OCI-LY7 (cell line): ENCODE data around the gene CTXN2. TPM values are rescaled to one million over a fixed set of nuclear protein-coding genes. Genes with fewer than 3 reads are reported as not detected.

ENCODE experiments used
- BruUV-seq: library from RNA; stranded (reverse); fragments of 400-500 nt; replicated peaks from 2 replicates; lab custom pipeline; 2021; lab: Mats Ljungman, UMichigan
- CTCF ChIA-PET: fragments of 300-600 bp; sonication (Branson Sonifier 250); formaldehyde crosslinking; loops from one replicate; lab custom pipeline; 2022; ENCODE audit warnings: antibody characterized with exemption; ENCODE audit not compliant: unreplicated experiment; lab: Charles Lee
- POLR2A ChIA-PET: fragments of 300-600 bp; sonication (Branson Sonifier 250); formaldehyde crosslinking; loops from one replicate; lab custom pipeline; 2022; ENCODE audit warnings: antibody characterized with exemption; lab: Charles Lee
- DNase-seq: peaks from one replicate; pipeline ENCODE4 v3.0.0-alpha.2; 2015; ENCODE audit warnings: low spot score
- H2AFZ ChIP-seq: fragments of 200-600 bp; sonication (generic), shearing (Covaris generic); 2 replicates; pipeline ENCODE4 v1.6.1; 2014; ENCODE audit warnings: mild to moderate bottlenecking, antibody characterized with exemption, low read length, moderate library complexity
- H3K27ac ChIP-seq: fragments of 200-600 bp; sonication (generic); 2 replicates; pipeline ENCODE4 v1.5.1; 2014; ENCODE audit warnings: mixed run types, low read depth, mild to moderate bottlenecking, moderate library complexity, low read length, inconsistent platforms; ENCODE audit not compliant: poor library complexity, severe bottlenecking
- H3K36me3 ChIP-seq: fragments of 200-600 bp; sonication (generic); 2 replicates; pipeline ENCODE4 v1.6.1; 2014; ENCODE audit warnings: mild to moderate bottlenecking, antibody characterized with exemption, low read length, moderate library complexity, mixed read lengths; ENCODE audit not compliant: insufficient read depth
- H3K4me1 ChIP-seq: fragments of 200-600 bp; sonication (generic); 2 replicates; pipeline ENCODE4 v1.5.1; 2014; ENCODE audit warnings: mild to moderate bottlenecking, low read length; ENCODE audit not compliant: insufficient read depth, poor library complexity, severe bottlenecking
- H3K4me2 ChIP-seq: fragments of 200-600 bp; sonication (generic); 2 replicates; pipeline ENCODE4 v1.6.1; 2014; ENCODE audit warnings: mild to moderate bottlenecking, low read length
- H3K4me3 ChIP-seq: fragments of 200-600 bp; sonication (generic); 2 replicates; pipeline ENCODE4 v1.5.1; 2014; ENCODE audit warnings: mild to moderate bottlenecking, low read depth, low read length; ENCODE audit not compliant: poor library complexity, severe bottlenecking
- H3K79me2 ChIP-seq: fragments of 200-600 bp; sonication (generic); 2 replicates; pipeline ENCODE4 v1.6.1; 2016; ENCODE audit warnings: low read depth, mild to moderate bottlenecking, low read length, moderate library complexity, mixed read lengths; ENCODE audit not compliant: insufficient read depth
- H3K9me2 ChIP-seq: fragments of 200-600 bp; sonication (generic); 2 replicates; pipeline ENCODE4 v1.6.1; 2016; ENCODE audit warnings: mild to moderate bottlenecking, low read length, mixed read lengths; ENCODE audit not compliant: insufficient read depth
- H3K9me3 ChIP-seq: fragments of 200-600 bp; sonication (generic); 2 replicates; pipeline ENCODE4 v1.6.1; 2014; ENCODE audit warnings: mild to moderate bottlenecking, mixed run types, low read length, mixed read lengths
- H4K20me1 ChIP-seq: fragments of 200-600 bp; sonication (generic); 2 replicates; pipeline ENCODE4 v1.6.1; 2014; ENCODE audit warnings: mild to moderate bottlenecking, antibody characterized with exemption, low read length, moderate library complexity, mixed read lengths; ENCODE audit not compliant: insufficient read depth
- EZH2phosphoT487 ChIP-seq: fragments of 200-600 bp; sonication (generic); IDR thresholded peaks from 2 replicates; pipeline ENCODE4 v1.6.1; 2018; ENCODE audit warnings: low read depth, borderline replicate concordance, mild to moderate bottlenecking, mixed run types, antibody characterized with exemption, low read length, moderate library complexity, mixed read lengths
- intact Hi-C: fragments of 100-400 bp; cut with micrococcal nuclease; formaldehyde crosslinking; loops from one replicate; pipeline ENCODE4 v1.10.0; 2022; ENCODE audit not compliant: unreplicated experiment
- total RNA-seq, 2 experiments: library from RNA; depleted of rRNA in 1 of 2; stranded (reverse); fragments of >200 nt in 1 of 2; shearing (Covaris generic) in 1 of 2; gene quantifications; 2 replicates each; pipeline ENCODE4 v1.2.3, GENCODE V29; 2014 to 2022
- TF ChIP-seq, protein P1 (sequence below): fragments of 200-600 bp; sonication (generic); conservative IDR thresholded peaks from 2 replicates; pipeline ENCODE4 v1.5.1; 2014; ENCODE audit warnings: mild to moderate bottlenecking, antibody characterized with exemption, low read length, moderate library complexity, mixed read lengths

CTXN2 gene
- total RNA-seq, 2 experiments from 2014 or later, result 0.34 to 0.41 TPM

DNA sequence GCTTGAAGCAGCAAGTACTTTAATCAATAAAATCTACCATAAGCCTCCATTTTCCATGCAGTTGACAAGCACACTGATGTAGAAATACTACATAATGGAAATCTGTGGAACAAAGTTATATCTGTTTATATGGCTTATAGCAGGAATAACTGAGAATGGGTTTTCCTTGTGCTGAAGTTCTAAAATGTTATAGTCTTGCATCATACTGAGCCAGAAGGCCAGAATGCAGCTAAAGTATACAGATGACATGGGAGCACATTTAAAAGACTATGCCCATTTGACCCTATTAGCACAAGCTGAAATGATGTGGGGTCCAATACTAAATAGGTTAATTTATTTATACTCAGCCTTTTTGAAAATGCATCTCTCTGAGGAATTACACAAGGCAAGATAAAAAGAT, 45.5 kb upstream of the CTXN2 start:
- H3K9me2 ChIP-seq, result no peaks in the 10 kb centered on the region
- H3K4me3 ChIP-seq, result no peak overlapping the region
- no peak overlapping the region for H2AFZ ChIP-seq
- H3K4me1 ChIP-seq, result no peaks in the 10 kb centered on the region
- intact Hi-C loops, result no loop called here
- BruUV-seq, result no TSS peak
- ChIA-PET POLR2A (no interaction called here), CTCF (no interaction called here)
- TF ChIP-seq, protein P1, sequence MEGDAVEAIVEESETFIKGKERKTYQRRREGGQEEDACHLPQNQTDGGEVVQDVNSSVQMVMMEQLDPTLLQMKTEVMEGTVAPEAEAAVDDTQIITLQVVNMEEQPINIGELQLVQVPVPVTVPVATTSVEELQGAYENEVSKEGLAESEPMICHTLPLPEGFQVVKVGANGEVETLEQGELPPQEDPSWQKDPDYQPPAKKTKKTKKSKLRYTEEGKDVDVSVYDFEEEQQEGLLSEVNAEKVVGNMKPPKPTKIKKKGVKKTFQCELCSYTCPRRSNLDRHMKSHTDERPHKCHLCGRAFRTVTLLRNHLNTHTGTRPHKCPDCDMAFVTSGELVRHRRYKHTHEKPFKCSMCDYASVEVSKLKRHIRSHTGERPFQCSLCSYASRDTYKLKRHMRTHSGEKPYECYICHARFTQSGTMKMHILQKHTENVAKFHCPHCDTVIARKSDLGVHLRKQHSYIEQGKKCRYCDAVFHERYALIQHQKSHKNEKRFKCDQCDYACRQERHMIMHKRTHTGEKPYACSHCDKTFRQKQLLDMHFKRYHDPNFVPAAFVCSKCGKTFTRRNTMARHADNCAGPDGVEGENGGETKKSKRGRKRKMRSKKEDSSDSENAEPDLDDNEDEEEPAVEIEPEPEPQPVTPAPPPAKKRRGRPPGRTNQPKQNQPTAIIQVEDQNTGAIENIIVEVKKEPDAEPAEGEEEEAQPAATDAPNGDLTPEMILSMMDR, result no peak
- TF ChIP-seq EZH2phosphoT487, result no peak
- no peaks in the 10 kb centered on the region for H3K9me3 ChIP-seq
- no peaks in the 10 kb centered on the region for H4K20me1 ChIP-seq
- H3K79me2 ChIP-seq, result no peaks in the 10 kb centered on the region
- no peak for DNase-seq
- H3K4me2 ChIP-seq, result no peak overlapping the region
- no peak overlapping the region for H3K27ac ChIP-seq
- H3K36me3 ChIP-seq, result peaks cover 79% of the 10 kb centered on the region

DNA sequence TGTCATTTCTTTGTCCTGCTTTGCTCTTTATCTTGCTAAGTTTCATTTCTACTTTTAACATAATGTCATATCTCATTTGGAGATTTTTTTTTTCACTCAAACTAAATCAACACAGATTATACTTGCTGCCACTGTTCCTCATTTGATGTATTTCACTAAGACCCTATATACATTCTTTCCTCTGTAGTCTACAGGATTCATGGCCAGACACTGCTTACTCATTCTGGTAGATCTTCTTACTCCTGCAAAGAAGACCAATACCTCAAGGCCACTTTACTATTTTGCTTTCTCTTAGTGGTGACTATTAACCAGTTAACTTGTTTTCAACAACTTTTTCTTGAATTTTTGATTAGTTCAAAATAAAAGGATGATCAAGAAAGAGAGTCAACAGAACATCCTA, 44.1 kb upstream of the CTXN2 start:
- ChIA-PET CTCF (no interaction called here), POLR2A (interaction anchor here (0.7 to 0.9 kb wide), 2 partner anchors 8 to 12 kb away, joined by 3 read pairs; no protein-coding TSS in a partner anchor)
- Histone ChIP-seq H3K4me2 (no peak overlapping the region), H3K36me3 (peaks cover 83% of the 10 kb centered on the region), H3K9me3 (no peaks in the 10 kb centered on the region), H4K20me1 (no peaks in the 10 kb centered on the region), H3K4me1 (no peaks in the 10 kb centered on the region), H3K27ac (no peak overlapping the region), H3K9me2 (no peaks in the 10 kb centered on the region), H2AFZ (no peak overlapping the region), H3K4me3 (no peak overlapping the region), H3K79me2 (no peaks in the 10 kb centered on the region)
- no peak for DNase-seq
- TF ChIP-seq EZH2phosphoT487, result no peak
- TF ChIP-seq, protein P1, result no peak
- BruUV-seq, result no TSS peak
- intact Hi-C loops, result no loop called here

DNA sequence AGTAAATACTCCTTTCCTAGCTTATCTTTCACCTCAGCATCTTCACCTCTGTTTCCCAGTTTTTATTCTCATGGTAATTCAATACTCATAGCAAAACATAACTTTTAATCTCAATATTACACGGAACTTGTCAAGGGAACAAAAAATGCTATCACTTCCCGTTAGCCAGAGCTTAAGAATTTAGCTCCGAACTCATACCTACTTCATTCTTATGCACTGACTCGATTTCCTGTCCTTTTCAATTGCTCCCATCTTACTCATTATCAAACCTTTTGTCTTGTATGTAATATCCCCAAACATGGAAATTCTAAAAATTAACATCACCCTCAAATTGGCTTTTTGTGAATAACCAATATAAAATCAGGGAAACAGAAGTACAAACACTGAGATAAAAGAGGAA, 41.6 kb upstream of the CTXN2 start:
- Histone ChIP-seq H3K4me2 (no peak overlapping the region), H3K9me3 (no peaks in the 10 kb centered on the region), H3K27ac (no peak overlapping the region), H3K36me3 (peaks cover 86% of the 10 kb centered on the region), H3K79me2 (no peaks in the 10 kb centered on the region; the same call in 1 of the 2 replicates), H2AFZ (no peak overlapping the region), H3K4me1 (no peaks in the 10 kb centered on the region), H3K9me2 (no peaks in the 10 kb centered on the region), H4K20me1 (no peaks in the 10 kb centered on the region), H3K4me3 (no peak overlapping the region)
- BruUV-seq, result no TSS peak
- DNase-seq, result no peak
- ChIA-PET CTCF (no interaction called here), POLR2A (interaction anchor here (1.0 kb wide), 1 partner anchor 12 kb away, joined by 4 read pairs; no protein-coding TSS in a partner anchor)
- intact Hi-C loops, result no loop called here
- no peak for TF ChIP-seq EZH2phosphoT487
- TF ChIP-seq, protein P1, result no peak
